Right atrium auricular region (tissue), 2 donors: ENCODE results near the gene HPSE2. TPM values are rescaled to one million over a fixed set of nuclear protein-coding genes. Genes with fewer than 3 reads are reported as not detected.
"Not testable (repeated sequence)": the region's sequence is repeated elsewhere in the genome, so short reads cannot be mapped to it uniquely, and the experiment has no call there.

Source experiments
- DNase-seq: peaks from one replicate; pipeline ENCODE4 v3.0.0-alpha.2; 2019; ENCODE audit warnings: low spot score
- H3K27ac ChIP-seq, 2 donors: fragments of 200-600 bp; sonication (generic); 1 replicate in 1 of 2; 2 replicates in 1 of 2; pipeline ENCODE4 v1.5.1; 2016 to 2019
- H3K27me3 ChIP-seq, 2 donors: fragments of 200-600 bp; sonication (generic); one replicate each; pipeline versions ENCODE4 v1.5.1 to v1.6.0; 2017 to 2019
- H3K36me3 ChIP-seq: fragments of 200-600 bp; sonication (generic); one replicate; pipeline ENCODE4 v1.5.1; 2016
- H3K4me1 ChIP-seq, 2 donors: fragments of 200-600 bp; sonication (generic); one replicate each; pipeline versions ENCODE4 v1.5.1 to v1.6.0; 2017 to 2019
- H3K4me3 ChIP-seq, 2 donors: fragments of 200-600 bp; sonication (generic); 1 replicate in 1 of 2; 2 replicates in 1 of 2; pipeline ENCODE4 v1.5.1; 2017 to 2019; ENCODE audit warnings: mild to moderate bottlenecking in 1 of 2, moderate library complexity in 1 of 2
- H3K9me3 ChIP-seq, 2 donors: fragments of 200-600 bp; sonication (generic); one replicate each; pipeline ENCODE4 v1.5.1; 2019
- total RNA-seq, 2 donors: library from RNA; depleted of rRNA; stranded (reverse); fragments of >200 nt; gene quantifications; one replicate each; pipeline ENCODE4 v1.1.0, GENCODE V29; 2016
- TF ChIP-seq, protein P1 (sequence below), 2 donors: fragments of 200-600 bp; sonication (generic); IDR thresholded peaks; one replicate each; pipeline ENCODE4 v1.5.1; 2019; ENCODE audit warnings: antibody characterized with exemption in 2 of 2

The HPSE2 gene
- total RNA-seq, 2 donors from 2014 or later, result not detected

DNA sequence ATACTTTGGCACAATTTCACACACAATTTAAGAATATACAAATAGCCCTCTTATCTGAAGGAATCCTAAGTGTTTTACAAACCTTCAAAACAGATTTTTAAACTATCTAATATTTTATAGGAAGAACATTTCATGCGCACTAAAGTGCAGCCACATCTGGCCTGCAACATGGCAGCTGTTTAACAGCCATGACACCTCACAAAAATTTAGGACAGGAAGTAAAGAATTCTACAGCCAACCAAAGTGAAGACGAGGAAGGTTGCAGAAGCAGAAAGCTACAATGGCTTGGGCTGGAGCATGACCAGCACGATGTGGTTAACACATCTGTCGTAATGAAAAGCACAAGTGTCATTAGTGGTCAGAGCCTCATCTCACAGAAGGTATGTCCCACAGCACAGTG lies 238.1 kb downstream of the HPSE2 start:
- Histone ChIP-seq H3K27ac (no peak overlapping the region), H3K9me3 (peaks cover 0 to 11% of the 10 kb centered on the region in 2 donors), H3K27me3 (no peaks in the 10 kb centered on the region), H3K36me3 (no peaks in the 10 kb centered on the region), H3K4me3 (no peak overlapping the region), H3K4me1 (no peaks in the 10 kb centered on the region)
- DNase-seq, result no peak
- TF ChIP-seq, protein P1, sequence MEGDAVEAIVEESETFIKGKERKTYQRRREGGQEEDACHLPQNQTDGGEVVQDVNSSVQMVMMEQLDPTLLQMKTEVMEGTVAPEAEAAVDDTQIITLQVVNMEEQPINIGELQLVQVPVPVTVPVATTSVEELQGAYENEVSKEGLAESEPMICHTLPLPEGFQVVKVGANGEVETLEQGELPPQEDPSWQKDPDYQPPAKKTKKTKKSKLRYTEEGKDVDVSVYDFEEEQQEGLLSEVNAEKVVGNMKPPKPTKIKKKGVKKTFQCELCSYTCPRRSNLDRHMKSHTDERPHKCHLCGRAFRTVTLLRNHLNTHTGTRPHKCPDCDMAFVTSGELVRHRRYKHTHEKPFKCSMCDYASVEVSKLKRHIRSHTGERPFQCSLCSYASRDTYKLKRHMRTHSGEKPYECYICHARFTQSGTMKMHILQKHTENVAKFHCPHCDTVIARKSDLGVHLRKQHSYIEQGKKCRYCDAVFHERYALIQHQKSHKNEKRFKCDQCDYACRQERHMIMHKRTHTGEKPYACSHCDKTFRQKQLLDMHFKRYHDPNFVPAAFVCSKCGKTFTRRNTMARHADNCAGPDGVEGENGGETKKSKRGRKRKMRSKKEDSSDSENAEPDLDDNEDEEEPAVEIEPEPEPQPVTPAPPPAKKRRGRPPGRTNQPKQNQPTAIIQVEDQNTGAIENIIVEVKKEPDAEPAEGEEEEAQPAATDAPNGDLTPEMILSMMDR (IDR thresholded peaks at IDR 0.05), result no peak

DNA sequence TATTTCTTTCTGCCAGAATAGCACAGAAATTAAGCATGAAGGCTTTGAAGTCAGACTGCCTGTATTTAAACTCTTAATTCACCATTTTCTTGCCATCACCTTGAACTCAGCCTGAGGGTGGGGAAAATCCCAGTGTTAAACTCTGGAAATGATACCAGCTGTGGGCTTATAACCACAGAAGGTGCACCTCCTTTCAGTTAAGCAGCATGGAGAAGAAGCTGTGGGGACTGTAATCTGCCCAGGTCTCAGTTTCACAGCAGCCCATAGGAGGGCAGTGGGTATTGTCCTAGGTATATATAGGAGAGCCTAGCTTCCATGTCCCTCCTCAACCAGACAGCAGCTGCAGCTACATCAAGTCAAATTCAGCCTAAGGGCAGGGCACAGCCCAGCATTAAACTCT lies 241.6 kb downstream of the HPSE2 start:
- Histone ChIP-seq H3K9me3 (peaks cover 0 to 11% of the 10 kb centered on the region in 2 donors), H3K4me3 (no peak overlapping the region), H3K36me3 (no peaks in the 10 kb centered on the region), H3K27me3 (no peaks in the 10 kb centered on the region), H3K27ac (no peak overlapping the region), H3K4me1 (no peaks in the 10 kb centered on the region)
- TF ChIP-seq, protein P1 (IDR thresholded peaks at IDR 0.05), result no peak
- DNase-seq, result no peak

DNA sequence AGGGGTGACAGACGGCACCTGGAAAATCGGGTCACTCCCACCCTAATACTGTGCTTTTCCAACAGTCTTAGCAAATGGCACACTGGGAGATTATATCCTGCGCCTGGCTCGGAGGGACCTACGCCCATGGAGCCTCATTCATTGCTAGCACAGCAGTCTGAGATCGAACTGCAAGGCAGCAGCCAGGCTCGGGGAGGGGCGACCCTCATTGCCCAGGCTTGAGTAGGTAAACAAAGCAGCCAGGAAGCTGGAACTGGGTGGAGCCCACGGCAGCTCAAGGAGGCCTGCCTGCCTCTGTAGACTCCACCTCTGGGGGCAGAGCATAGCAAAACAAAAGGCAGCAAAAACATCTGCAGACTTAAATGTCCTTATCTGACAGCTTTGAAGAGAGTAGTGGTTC lies 251.9 kb downstream of the HPSE2 start:
- not testable (repeated sequence) for DNase-seq, H3K4me1 ChIP-seq, H3K27ac ChIP-seq, H3K4me3 ChIP-seq, H3K9me3 ChIP-seq, H3K27me3 ChIP-seq, H3K36me3 ChIP-seq

DNA sequence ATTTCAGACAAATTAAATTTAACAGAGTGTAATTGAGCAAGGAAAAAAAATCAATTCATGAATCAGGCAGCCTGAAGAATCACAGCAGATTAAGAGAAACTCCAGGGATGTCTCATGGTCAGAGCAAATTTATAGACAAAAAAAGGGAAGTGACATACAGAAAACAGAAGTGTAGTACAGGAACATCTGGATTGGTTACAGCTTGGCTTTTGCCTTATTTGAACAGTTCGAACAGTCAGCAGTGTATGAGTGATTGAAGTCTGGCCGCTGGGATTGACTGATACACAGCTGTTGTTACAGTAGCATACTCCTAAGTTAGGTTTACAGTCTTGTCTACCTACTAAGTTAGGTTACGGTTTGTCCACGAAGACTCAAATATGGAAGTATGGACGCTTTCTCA lies 255.3 kb downstream of the HPSE2 start:
- no peak for DNase-seq
- H3K4me1 ChIP-seq, result no peaks in the 10 kb centered on the region
- no peak overlapping the region for H3K4me3 ChIP-seq
- H3K27me3 ChIP-seq, result no peaks in the 10 kb centered on the region
- H3K36me3 ChIP-seq, result no peaks in the 10 kb centered on the region
- TF ChIP-seq, protein P1 (IDR thresholded peaks at IDR 0.05), result no peak
- peaks cover 0 to 11% of the 10 kb centered on the region in 2 donors for H3K9me3 ChIP-seq
- H3K27ac ChIP-seq, result no peak overlapping the region

DNA sequence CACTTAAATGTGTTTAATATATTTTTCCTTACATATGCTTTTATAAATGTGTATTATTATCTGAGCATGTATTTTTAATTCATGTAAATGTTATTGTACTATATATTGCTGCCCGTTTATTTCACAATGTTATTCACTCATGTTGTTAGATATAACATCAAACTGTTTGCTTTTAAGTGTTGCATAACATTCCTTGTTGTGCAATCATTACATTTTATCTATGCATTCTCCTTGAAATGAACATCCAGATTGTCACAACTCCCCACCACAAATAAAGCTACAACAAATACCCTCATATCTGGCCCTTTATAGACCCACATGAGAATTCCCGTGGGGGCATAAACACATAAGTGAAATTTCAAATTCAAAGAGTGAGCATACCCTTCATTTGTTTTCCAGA lies 264.2 kb downstream of the HPSE2 start:
- no peak for DNase-seq
- no peak overlapping the region for H3K4me3 ChIP-seq
- no peaks in the 10 kb centered on the region for H3K27me3 ChIP-seq
- no peak overlapping the region for H3K27ac ChIP-seq
- no peaks in the 10 kb centered on the region for H3K36me3 ChIP-seq
- no peaks in the 10 kb centered on the region for H3K4me1 ChIP-seq
- H3K9me3 ChIP-seq, result peaks cover 0 to 3% of the 10 kb centered on the region in 2 donors
- TF ChIP-seq, protein P1 (IDR thresholded peaks at IDR 0.05), result no peak

DNA sequence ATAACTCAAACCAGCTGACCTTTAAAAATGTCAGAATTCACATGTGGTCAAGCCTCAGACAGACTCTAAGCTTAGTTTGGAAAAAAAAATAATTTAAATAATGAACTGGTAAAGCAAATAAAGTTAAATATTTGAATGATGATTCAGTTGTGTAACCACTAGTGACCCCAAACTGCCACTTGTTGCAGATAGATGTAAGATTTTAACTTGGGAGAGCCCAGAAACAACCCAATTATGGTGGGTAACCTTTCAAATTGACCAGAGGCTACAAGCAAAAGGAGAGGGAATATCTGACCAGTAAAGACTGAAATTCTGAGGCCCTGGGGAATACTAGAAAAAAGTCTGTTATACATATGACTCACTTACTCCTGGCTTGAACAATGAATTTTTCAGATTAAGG lies 268.1 kb downstream of the HPSE2 start:
- TF ChIP-seq, protein P1 (IDR thresholded peaks at IDR 0.05), result no peak
- Histone ChIP-seq H3K4me3 (no peak overlapping the region), H3K4me1 (no peaks in the 10 kb centered on the region), H3K27me3 (no peaks in the 10 kb centered on the region), H3K9me3 (no peaks in the 10 kb centered on the region), H3K36me3 (no peaks in the 10 kb centered on the region), H3K27ac (no peak overlapping the region)
- DNase-seq, result no peak
